GM12892 (cell line): ENCODE data around the gene PSD2.
A peak's percentile ranks its signal among the peaks of the same experiment; 100 is the strongest.

Experiments
- DNase-seq: peaks from one replicate; pipeline ENCODE4 v3.0.0; 2011; ENCODE audit not compliant: insufficient read length
- FAIRE-seq: peaks from 2 replicates; lab custom pipeline; 2011; peaks lifted over from hg19 to GRCh38; lab: Jason Lieb, UNC
- POLR2A ChIP-seq: IDR thresholded peaks from 2 replicates; pipeline ENCODE4 v1.6.1; 2011; ENCODE audit warnings: low read depth, low read length, control low read depth
- POLR2AphosphoS5 ChIP-seq: IDR thresholded peaks from 2 replicates; pipeline ENCODE4 v1.6.1; 2011; ENCODE audit warnings: low read depth, low read length, control low read depth
- TAF1 ChIP-seq: IDR thresholded peaks from 2 replicates; pipeline ENCODE4 v1.6.1; 2011; ENCODE audit warnings: low read depth, mild to moderate bottlenecking, control low read depth, low read length, borderline replicate concordance

The PSD2 gene

DNA sequence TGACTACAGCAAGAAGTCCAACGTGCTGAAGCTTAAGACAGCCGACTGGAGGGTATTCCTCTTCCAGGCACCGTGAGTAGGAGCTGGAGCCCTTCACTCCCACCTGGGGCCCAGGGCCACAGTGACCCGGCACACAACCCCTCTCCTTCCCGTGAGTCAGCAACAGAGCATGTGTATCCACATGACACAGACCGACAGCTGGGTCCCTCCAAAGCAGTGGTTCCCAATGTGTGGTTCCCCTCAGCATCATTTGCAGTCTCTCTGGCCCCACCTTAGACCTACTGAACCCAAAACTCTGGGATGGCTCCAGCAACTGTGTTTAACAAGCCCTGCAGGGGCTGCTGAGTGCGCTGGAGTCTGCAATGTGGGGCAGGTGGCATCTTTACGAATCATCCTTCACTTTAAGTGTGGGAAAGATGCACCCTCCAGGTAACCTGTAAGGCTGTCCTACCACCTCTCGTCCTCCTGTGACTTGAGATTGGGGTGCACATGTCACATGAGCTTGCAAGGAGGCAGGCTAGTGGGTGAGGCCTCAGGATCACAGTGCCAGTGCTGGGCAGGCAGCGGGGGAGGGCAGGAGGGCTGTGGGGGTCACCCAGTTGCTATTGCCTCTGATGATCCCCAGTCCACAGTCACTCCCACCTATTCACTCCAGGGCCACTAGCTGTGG, 42.2 kb downstream of the PSD2 start:
- TF ChIP-seq POLR2AphosphoS5 (no peak), TAF1 (no peak), POLR2A (no peak)
- FAIRE-seq (no peak), DNase-seq (no peak)

DNA sequence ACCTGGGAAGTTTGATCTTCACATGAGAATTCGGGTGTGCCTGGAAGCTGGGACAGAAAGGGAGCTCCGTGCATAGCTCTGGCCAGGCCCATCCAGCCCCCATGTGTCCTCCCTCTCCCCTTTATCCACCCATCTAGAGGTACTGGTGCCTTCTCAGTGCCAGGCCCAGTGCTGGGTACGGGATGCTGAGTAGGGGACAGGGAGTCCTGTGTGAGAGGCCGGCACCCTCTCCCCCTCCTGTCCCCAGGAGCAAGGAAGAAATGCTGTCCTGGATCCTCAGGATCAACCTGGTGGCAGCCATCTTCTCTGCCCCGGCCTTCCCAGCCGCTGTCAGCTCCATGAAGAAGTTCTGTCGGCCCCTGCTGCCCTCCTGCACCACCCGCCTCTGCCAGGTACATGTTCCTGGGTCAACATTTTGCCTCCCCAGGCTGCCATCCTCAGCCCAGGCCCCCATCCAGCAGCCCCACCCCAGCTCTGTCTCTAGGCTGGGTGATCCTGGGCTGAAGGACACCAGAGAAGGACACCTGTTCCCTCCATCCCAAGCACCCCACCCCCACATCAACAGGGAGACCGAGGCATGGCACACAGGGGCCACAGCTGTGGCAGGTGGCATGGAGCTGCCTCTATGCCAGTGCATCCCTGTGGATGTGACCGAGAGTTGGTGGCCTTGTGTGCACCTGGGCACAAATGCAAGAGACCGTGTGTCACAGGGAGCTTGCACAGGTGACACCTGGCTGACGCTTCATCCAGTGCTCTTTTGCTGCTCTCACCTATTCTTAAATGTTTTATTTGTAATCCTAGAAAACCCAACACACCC, 43.0 kb downstream of the PSD2 start:
- no peak for FAIRE-seq
- TF ChIP-seq POLR2A (no peak), TAF1 (no peak), POLR2AphosphoS5 (no peak)
- no peak for DNase-seq

- DNase-seq (no peak), FAIRE-seq (no peak)
- no peak for TF ChIP-seq POLR2AphosphoS5
- TF ChIP-seq POLR2A, result no peak
- no peak for TF ChIP-seq TAF1
Measured at GRCh38 chr5:139839232-139839815, 43.7 kb downstream of the PSD2 start.

DNA sequence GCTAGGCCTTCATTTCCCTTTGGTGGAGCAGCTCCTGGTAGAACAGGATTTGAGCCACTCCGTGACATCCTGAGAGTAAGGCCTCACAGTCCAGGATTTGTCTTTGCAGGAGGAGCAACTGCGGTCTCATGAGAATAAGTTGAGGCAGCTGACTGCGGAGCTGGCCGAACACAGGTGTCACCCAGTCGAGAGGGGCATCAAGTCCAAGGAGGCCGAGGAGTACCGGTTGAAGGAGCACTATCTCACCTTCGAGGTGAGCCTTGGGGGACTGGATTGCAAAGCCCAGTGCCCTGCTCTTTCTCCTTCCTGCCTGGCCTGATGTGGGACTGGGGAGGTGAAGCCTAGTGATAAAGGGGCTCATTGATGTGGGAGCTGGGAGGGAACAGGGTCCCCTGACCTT, 44.3 kb downstream of the PSD2 start:
- TF ChIP-seq TAF1 (no peak), POLR2A (no peak), POLR2AphosphoS5 (no peak)
- FAIRE-seq (no peak), DNase-seq (no peak)

GRCh38 chr5:139841549-139841948, 45.9 kb downstream of the PSD2 start:
- FAIRE-seq (no peak), DNase-seq (no peak)
- TF ChIP-seq POLR2A (no peak), TAF1 (no peak), POLR2AphosphoS5 (no peak)

- no peak for FAIRE-seq
- DNase-seq, result no peak
- TF ChIP-seq TAF1 (no peak), POLR2A (no peak), POLR2AphosphoS5 (no peak)
Measured at GRCh38 chr5:139842321-139842720, 46.7 kb downstream of the PSD2 start.

DNA sequence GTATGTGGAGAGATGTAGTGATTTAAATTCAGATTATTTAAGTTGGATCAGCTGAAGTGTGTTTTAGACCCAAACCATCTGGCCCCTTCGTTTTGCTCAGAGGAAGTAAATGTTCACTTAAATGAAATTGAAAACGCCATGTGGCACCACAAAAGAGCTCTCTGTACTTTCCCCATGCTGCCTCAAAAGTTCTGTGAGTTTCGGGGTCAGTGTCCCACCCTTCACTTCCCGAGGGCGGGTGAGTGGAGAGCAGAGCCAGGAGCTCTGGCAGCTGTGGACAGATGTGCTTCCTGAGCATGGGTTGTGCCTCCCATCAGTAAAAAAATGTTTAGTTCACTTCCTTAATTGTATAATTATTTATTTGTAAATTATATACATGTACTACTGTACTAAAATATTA, 48.4 kb downstream of the PSD2 start:
- DNase-seq (no peak), FAIRE-seq (peak; percentile 84)
- TF ChIP-seq POLR2A, result no peak
- TF ChIP-seq POLR2AphosphoS5, result no peak
- no peak for TF ChIP-seq TAF1

DNA sequence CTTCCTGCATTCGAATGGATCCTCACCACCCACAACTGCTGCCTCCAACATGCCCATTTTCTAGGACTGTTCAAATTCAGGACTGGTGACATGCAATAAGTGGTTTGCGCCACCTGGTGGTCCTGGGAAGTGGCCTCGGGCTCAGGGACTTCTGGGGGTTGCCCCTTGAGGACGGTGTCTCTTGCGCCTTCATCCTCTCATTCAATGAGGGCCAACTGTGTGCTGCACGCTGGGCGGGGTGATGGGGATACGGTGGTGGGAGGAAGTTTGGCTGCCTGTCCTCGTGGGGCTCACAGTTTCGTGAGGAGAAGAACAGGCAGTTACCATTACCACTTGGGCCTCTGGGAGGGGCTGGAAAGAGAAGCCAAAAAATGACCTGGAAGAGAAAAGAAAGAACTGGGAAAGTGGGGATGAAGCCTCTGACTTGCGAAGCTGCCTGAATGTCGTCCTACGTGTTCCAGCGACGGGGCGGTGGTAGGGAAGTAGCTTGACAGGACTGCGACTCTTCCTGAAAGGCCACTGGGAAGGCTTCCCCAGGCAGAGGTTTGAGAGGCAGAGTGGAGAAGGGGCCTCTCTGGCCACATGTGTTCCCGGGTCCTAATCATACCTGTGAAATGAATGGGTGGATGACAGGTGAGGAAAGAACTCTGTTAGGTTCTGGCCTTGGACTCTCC, 49.0 kb downstream of the PSD2 start:
- TF ChIP-seq POLR2A, result no peak
- no peak for TF ChIP-seq TAF1
- no peak for TF ChIP-seq POLR2AphosphoS5
- DNase-seq (peak; percentile 61), FAIRE-seq (peak; percentile 90)

GRCh38 chr5:139845846-139846681, 50.5 kb downstream of the PSD2 start:
- no peak for FAIRE-seq

GRCh38 chr5:139847091-139847490, 51.5 kb downstream of the PSD2 start:
- TF ChIP-seq POLR2A (no peak), POLR2AphosphoS5 (no peak), TAF1 (no peak)
- FAIRE-seq (no peak), DNase-seq (no peak)

More at GRCh38 chr5:139845846-139846681, 50.5 kb downstream of the PSD2 start:
- TF ChIP-seq POLR2AphosphoS5 (no peak), POLR2A (no peak), TAF1 (no peak)
- no peak for DNase-seq
